HepG2 (cell line): Measurements from ENCODE around the gene ZNF586. TPM values are rescaled to one million over a fixed set of nuclear protein-coding genes. Genes with fewer than 3 reads are reported as not detected.

ENCODE experiments used
- AGO1 ChIP-seq: fragments of 200-400 bp; formaldehyde crosslinking; IDR thresholded peaks from 2 replicates; pipeline ENCODE4 v1.6.1; 2017; ENCODE audit warnings: mild to moderate bottlenecking, low read depth, low read length, moderate library complexity; ENCODE audit not compliant: poor library complexity, severe bottlenecking
- ATF1 ChIP-seq: IDR thresholded peaks from 2 replicates; pipeline ENCODE4 v1.6.1; 2016; ENCODE audit warnings: mild to moderate bottlenecking, control low read depth
- DMAP1 ChIP-seq: IDR thresholded peaks from 2 replicates; pipeline ENCODE4 v1.6.1; 2016
- KDM5B ChIP-seq: sonication (generic); formaldehyde crosslinking; IDR thresholded peaks from 2 replicates; pipeline ENCODE4 v1.4.0; 2020; ENCODE audit warnings: missing genetic modification reagents, mild to moderate bottlenecking, borderline replicate concordance
- PAWR ChIP-seq: sonication (generic); formaldehyde crosslinking; IDR thresholded peaks from 2 replicates; pipeline ENCODE4 v1.4.0; 2020; ENCODE audit warnings: missing genetic modification reagents, mild to moderate bottlenecking, borderline replicate concordance
- POLR2A ChIP-seq, 2 experiments: IDR thresholded peaks; 2 replicates each; pipeline ENCODE4 v1.6.1; 2011; ENCODE audit warnings: low read depth in 2 of 2, low read length in 2 of 2, mild to moderate bottlenecking in 1 of 2, moderate library complexity in 1 of 2; ENCODE audit not compliant: insufficient read depth in 1 of 2
- RXRB ChIP-seq: IDR thresholded peaks from 2 replicates; pipeline ENCODE4 v1.6.1; 2016; ENCODE audit warnings: borderline replicate concordance, missing genetic modification reagents, missing compliant biosample characterization
- ZNF703 ChIP-seq: sonication (generic); formaldehyde crosslinking; IDR thresholded peaks from 2 replicates; pipeline ENCODE4 v1.5.1; 2020; ENCODE audit warnings: missing genetic modification reagents, mild to moderate bottlenecking, moderate library complexity, borderline replicate concordance
- polyA plus RNA-seq, 8 experiments: library from polyadenylated mRNA; depleted of rRNA in 3 of 8; stranded (reverse) in 7 of 8; unstranded in 1 of 8; fragments of >200 nt; fragmentation: Illumina TruSeq in 4 of 8; extraction: Trizol in 4 of 8; gene quantifications; 2 replicates each; pipeline versions ENCODE4 v1.2.1 to v1.2.3, GENCODE V29; 2011 to 2016; ENCODE audit warnings: low read depth in 4 of 8, missing spikeins in 1 of 8, mixed read lengths in 1 of 8; ENCODE audit not compliant: insufficient read depth in 1 of 8
- total RNA-seq, 5 experiments: library from RNA; depleted of rRNA; stranded (reverse); fragments of >200 nt; fragmentation: Illumina TruSeq; extraction: Trizol; gene quantifications; 2 replicates each; pipeline ENCODE4 v1.2.3, GENCODE V29; 2016; ENCODE audit warnings: low read depth in 1 of 5
- TF ChIP-seq, protein P1 (sequence below): sonication (generic); formaldehyde crosslinking; IDR thresholded peaks from 2 replicates; pipeline ENCODE4 v1.4.0; 2020; ENCODE audit warnings: mild to moderate bottlenecking, missing genetic modification reagents
- TF ChIP-seq, protein P2 (sequence below): sonication (generic); formaldehyde crosslinking; IDR thresholded peaks from 2 replicates; pipeline ENCODE4 v1.5.0; 2020; ENCODE audit warnings: mild to moderate bottlenecking, missing genetic modification reagents, borderline replicate concordance
- TF ChIP-seq, protein P3 (sequence below): conservative IDR thresholded peaks from 2 replicates; pipeline ENCODE4 v1.6.1; 2018; ENCODE audit warnings: missing genetic modification reagents

ZNF586 gene
- total and polyA plus RNA-seq, 2 of the 13 experiments (the other 11 are each of a cell fraction or from before 2014, with no cell fraction given) = 0.50 to 3.4 TPM

DNA sequence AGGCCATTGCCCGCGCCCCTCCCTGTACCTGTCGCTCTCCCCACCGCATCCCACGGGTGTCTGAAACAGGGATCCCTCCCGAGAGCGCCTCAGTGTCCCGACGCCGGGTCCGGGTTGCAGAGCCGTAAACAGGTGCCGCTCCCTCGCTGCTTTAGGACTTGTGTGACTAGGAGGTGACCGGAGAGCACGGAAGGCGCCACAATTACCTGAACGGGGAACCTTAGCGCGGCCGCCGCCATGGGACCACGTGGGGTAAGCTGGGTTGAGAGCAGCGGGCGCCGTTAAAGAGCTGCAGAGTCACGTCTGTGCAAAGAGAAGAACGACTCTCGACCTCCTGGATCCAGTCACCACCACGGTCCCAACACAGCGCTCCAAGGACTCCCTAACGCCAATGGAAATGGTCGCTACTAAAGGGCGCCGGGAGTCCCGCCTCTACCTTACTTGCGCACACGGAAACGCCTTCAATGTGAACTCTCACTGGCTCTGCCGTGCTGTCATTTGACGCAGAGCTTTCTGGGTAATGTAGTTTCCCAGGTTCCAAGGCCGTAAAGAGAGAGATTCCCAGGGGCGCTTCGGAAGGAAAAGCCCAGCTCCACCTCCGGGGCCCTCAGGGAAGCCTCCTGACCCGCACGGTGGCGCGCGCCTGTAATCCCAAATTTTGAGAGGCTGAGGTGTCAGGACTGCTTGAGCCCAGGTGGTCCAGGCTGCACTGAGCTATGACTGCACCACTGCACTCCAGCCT lies 45.2 kb downstream of the ZNF586 start, which contains the start of gene ZNF552 (continued):
- TF ChIP-seq, protein P1, sequence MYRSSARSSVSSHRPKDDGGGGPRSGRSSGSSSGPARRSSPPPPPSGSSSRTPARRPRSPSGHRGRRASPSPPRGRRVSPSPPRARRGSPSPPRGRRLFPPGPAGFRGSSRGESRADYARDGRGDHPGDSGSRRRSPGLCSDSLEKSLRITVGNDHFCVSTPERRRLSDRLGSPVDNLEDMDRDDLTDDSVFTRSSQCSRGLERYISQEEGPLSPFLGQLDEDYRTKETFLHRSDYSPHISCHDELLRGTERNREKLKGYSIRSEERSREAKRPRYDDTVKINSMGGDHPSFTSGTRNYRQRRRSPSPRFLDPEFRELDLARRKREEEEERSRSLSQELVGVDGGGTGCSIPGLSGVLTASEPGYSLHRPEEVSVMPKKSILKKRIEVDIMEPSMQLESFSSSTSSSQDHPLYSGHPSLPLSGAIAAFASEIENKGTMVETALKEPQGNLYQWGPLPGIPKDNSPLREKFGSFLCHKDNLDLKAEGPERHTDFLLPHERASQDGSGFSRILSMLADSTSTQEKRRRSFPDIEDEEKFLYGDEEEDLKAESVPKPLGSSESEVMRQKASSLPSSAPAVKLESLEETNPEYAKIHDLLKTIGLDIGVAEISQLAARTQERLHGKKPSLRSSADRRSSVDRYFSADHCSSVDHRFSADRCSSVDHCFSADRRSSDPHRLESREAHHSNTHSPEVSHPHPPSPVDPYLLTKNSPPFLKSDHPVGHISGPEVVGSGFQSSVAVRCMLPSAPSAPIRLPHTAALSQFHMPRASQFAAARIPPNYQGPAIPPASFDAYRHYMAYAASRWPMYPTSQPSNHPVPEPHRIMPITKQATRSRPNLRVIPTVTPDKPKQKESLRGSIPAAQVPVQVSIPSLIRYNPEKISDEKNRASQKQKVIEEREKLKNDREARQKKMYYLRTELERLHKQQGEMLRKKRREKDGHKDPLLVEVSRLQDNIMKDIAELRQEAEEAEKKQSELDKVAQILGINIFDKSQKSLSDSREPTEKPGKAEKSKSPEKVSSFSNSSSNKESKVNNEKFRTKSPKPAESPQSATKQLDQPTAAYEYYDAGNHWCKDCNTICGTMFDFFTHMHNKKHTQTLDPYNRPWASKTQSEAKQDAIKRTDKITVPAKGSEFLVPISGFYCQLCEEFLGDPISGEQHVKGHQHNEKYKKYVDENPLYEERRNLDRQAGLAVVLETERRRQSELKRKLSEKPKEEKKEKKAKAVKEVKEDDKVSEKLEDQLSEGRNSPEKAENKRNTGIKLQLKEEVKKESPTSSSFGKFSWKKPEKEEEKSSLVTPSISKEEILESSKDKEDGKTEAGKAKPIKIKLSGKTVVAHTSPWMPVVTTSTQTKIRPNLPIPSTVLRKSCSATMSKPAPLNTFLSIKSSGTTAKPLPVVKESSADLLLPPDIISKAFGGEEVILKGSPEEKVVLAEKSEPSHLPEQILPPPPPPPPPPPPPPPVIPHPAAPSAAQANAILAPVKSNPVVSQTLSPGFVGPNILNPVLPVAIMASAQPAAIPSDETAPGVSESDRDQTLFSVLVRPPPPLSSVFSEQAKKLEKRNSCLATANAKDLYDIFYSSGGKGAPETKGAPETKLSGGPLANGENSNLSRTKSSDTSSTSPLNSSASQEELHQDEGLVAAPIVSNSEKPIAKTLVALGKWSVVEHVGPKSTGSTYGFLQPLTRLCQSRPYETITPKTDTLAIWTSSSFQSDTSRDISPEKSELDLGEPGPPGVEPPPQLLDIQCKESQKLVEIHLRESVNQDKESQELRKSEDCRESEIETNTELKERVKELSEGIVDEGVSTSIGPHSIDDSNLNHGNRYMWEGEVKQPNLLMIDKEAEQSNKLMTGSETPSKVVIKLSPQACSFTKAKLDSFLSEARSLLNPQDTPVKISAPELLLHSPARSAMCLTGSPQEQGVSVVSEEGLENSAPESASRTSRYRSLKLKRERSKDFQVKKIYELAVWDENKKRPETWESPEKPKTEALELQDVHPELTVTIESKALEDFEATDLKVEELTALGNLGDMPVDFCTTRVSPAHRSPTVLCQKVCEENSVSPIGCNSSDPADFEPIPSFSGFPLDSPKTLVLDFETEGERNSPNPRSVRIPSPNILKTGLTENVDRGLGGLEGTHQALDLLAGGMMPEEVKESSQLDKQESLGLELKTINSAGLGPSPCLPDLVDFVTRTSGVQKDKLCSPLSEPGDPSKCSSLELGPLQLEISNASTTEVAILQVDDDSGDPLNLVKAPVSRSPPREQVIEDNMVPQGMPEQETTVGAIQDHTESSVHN (CRISPR knock-in tag) = no peak
- TF ChIP-seq PAWR (CRISPR knock-in tag) (no peak), ATF1 (peak; percentile 91), ZNF703 (no peak), AGO1 (peak; percentile 55), POLR2A (IDR thresholded peaks at IDR 0.05; ENCODE audit: insufficient read depth in 1 of 2, low read depth in 2 of 2, low read length in 2 of 2) (peak; percentile 96 to 97), KDM5B (CRISPR knock-in tag) (peak; percentile 57; the same call in 1 of the 2 replicates), DMAP1 (CRISPR knock-in tag) (peak; percentile 47; the same call in 1 of the 2 replicates), RXRB (CRISPR knock-in tag) (peak; percentile 60; the same call in 1 of the 2 replicates)
- TF ChIP-seq, protein P2, sequence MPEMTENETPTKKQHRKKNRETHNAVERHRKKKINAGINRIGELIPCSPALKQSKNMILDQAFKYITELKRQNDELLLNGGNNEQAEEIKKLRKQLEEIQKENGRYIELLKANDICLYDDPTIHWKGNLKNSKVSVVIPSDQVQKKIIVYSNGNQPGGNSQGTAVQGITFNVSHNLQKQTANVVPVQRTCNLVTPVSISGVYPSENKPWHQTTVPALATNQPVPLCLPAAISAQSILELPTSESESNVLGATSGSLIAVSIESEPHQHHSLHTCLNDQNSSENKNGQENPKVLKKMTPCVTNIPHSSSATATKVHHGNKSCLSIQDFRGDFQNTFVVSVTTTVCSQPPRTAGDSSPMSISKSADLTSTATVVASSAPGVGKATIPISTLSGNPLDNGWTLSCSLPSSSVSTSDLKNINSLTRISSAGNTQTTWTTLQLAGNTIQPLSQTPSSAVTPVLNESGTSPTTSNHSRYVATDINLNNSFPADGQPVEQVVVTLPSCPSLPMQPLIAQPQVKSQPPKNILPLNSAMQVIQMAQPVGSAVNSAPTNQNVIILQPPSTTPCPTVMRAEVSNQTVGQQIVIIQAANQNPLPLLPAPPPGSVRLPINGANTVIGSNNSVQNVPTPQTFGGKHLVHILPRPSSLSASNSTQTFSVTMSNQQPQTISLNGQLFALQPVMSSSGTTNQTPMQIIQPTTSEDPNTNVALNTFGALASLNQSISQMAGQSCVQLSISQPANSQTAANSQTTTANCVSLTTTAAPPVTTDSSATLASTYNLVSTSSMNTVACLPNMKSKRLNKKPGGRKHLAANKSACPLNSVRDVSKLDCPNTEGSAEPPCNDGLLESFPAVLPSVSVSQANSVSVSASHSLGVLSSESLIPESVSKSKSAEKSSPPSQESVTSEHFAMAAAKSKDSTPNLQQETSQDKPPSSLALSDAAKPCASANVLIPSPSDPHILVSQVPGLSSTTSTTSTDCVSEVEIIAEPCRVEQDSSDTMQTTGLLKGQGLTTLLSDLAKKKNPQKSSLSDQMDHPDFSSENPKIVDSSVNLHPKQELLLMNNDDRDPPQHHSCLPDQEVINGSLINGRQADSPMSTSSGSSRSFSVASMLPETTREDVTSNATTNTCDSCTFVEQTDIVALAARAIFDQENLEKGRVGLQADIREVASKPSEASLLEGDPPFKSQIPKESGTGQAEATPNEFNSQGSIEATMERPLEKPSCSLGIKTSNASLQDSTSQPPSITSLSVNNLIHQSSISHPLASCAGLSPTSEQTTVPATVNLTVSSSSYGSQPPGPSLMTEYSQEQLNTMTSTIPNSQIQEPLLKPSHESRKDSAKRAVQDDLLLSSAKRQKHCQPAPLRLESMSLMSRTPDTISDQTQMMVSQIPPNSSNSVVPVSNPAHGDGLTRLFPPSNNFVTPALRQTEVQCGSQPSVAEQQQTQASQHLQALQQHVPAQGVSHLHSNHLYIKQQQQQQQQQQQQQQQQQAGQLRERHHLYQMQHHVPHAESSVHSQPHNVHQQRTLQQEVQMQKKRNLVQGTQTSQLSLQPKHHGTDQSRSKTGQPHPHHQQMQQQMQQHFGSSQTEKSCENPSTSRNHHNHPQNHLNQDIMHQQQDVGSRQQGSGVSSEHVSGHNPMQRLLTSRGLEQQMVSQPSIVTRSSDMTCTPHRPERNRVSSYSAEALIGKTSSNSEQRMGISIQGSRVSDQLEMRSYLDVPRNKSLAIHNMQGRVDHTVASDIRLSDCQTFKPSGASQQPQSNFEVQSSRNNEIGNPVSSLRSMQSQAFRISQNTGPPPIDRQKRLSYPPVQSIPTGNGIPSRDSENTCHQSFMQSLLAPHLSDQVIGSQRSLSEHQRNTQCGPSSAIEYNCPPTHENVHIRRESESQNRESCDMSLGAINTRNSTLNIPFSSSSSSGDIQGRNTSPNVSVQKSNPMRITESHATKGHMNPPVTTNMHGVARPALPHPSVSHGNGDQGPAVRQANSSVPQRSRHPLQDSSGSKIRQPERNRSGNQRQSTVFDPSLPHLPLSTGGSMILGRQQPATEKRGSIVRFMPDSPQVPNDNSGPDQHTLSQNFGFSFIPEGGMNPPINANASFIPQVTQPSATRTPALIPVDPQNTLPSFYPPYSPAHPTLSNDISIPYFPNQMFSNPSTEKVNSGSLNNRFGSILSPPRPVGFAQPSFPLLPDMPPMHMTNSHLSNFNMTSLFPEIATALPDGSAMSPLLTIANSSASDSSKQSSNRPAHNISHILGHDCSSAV (CRISPR knock-in tag) = no peak
- TF ChIP-seq, protein P3, sequence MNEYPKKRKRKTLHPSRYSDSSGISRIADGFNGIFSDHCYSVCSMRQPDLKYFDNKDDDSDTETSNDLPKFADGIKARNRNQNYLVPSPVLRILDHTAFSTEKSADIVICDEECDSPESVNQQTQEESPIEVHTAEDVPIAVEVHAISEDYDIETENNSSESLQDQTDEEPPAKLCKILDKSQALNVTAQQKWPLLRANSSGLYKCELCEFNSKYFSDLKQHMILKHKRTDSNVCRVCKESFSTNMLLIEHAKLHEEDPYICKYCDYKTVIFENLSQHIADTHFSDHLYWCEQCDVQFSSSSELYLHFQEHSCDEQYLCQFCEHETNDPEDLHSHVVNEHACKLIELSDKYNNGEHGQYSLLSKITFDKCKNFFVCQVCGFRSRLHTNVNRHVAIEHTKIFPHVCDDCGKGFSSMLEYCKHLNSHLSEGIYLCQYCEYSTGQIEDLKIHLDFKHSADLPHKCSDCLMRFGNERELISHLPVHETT (CRISPR knock-in tag) = no peak; the same call in 1 of the 2 replicates
